Measurements from ENCODE around the gene CDKN3.

Gene CDKN3

DNA sequence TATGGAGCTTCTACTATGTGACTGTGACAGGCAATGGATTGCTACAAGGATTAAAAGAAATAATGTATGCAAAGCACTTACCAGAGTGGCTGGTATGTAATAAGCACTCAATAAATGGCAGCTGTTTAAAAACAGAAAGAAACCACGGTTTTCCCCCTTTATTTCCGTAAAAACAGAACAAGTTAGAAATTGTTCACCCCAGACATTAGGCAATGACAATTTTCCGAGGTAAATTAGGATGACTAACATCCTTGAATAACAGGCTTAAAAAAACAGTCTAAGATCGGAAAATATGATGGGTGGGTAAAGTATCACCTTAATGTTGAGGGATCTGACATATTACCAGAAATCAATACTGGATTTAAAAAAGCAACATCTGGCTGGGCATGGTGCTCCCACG is 65.2 kb downstream of the CDKN3 start:
- no peak for DNase-seq (ENCODE audit: low spot score)
- TF ChIP-seq, protein P1, sequence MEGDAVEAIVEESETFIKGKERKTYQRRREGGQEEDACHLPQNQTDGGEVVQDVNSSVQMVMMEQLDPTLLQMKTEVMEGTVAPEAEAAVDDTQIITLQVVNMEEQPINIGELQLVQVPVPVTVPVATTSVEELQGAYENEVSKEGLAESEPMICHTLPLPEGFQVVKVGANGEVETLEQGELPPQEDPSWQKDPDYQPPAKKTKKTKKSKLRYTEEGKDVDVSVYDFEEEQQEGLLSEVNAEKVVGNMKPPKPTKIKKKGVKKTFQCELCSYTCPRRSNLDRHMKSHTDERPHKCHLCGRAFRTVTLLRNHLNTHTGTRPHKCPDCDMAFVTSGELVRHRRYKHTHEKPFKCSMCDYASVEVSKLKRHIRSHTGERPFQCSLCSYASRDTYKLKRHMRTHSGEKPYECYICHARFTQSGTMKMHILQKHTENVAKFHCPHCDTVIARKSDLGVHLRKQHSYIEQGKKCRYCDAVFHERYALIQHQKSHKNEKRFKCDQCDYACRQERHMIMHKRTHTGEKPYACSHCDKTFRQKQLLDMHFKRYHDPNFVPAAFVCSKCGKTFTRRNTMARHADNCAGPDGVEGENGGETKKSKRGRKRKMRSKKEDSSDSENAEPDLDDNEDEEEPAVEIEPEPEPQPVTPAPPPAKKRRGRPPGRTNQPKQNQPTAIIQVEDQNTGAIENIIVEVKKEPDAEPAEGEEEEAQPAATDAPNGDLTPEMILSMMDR (IDR thresholded peaks at IDR 0.05; ENCODE audit: extremely low read depth, insufficient read depth, missing control alignments): no peak
- in situ Hi-C loops (cut with MboI; ENCODE audit: low pct_unique_long_range_greater_than_20kb, low sequenced_read_pairs, unreplicated experiment): no loop called here

DNA sequence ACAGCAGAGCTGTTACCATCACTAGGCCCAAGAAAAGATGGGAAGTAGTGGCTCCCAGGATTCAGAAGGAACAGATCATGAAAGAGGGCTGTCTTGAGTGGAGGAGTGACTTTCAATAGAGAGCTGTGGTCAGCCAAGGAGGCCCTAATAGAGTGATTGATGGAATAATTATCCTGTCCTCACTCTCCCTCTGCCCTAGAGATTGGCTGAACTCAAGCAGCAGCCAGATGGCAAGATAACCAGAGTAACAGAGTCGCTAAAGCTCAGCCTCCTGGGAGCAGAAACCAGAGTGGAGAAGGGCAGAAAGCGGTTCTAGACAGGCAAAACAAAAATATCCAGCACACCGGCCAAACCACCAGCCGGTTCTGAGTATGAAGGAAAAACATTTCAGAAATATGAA is 68.8 kb downstream of the CDKN3 start:
- TF ChIP-seq, protein P1 (IDR thresholded peaks at IDR 0.05; ENCODE audit: extremely low read depth, insufficient read depth, missing control alignments): no peak
- in situ Hi-C loops (cut with MboI; ENCODE audit: low pct_unique_long_range_greater_than_20kb, low sequenced_read_pairs, unreplicated experiment): no loop called here
- no peak for DNase-seq (ENCODE audit: low spot score)

DNA sequence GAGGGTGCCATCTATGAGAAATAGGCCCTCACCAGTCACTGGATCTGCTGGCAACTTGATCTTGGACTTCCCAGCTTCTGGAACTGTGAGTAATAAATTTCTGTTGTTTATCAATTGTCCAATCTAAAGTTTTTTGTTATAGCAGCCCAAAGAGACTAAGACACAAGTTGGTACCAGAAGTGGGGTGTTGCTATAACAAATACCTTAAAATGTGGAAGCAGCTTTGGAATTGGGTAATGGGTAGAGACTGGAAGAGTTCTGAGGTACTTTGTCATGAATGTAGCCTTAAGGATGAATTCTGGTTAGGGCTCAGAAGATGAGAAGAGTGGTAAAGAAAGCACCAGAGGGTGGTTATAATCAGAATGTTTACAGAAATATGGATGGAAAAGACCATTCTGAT is 70.5 kb downstream of the CDKN3 start:
- in situ Hi-C loops (cut with MboI; ENCODE audit: low pct_unique_long_range_greater_than_20kb, low sequenced_read_pairs, unreplicated experiment): no loop called here
- no peak for DNase-seq (ENCODE audit: low spot score)
- TF ChIP-seq, protein P1 (IDR thresholded peaks at IDR 0.05; ENCODE audit: extremely low read depth, insufficient read depth, missing control alignments): no peak

Measured in GM13977 (cell line).